Measurements from ENCODE around the gene METAP1D.

The METAP1D gene

GRCh38 chr2:172080641-172081220, 81.0 kb downstream of the METAP1D start:
- no peak for DNase-seq (ENCODE audit: low read depth)

DNA sequence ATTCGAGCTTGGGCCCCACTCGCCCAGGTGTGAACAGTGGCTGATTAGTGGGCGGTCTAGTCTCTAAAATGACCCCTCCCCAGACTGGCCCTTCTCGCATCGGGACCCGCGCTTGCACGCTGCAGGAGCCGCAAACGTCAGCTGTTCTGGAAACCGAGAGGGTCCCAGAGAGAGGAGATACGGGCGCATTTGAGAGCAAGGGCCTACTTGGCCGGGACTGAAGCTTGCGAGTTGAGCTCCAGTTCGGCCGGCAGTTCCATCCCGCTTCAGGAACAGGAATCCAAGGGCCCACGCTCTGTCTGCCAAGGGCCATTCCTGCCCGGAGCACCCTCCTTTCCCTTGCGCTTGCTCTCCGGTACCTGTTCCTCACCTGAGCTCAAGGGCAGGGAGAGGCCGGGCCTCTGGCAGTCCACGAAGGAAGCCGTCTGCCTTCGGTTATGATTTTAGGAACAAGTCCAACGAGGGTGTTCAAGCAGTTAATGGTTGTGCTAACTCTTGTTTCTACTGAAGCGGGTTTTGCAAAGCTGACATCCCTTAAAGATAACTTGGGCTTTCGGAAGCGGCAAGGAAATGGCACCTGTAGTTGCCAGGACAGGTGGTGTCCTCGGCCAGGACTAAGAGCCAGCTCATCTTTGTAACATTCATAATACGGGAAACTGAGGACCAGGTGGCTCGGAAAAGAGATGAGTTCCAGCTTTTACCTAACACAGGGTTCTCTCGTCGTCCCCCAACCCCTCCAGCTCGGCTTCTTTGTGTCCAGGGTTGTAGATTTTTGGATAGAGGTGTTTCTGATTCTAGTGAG, 81.7 kb downstream of the METAP1D start:
- no peak for DNase-seq (ENCODE audit: low read depth)

GRCh38 chr2:172082105-172082943, 82.6 kb downstream of the METAP1D start:
- DNase-seq (ENCODE audit: low read depth) = no peak

DNA sequence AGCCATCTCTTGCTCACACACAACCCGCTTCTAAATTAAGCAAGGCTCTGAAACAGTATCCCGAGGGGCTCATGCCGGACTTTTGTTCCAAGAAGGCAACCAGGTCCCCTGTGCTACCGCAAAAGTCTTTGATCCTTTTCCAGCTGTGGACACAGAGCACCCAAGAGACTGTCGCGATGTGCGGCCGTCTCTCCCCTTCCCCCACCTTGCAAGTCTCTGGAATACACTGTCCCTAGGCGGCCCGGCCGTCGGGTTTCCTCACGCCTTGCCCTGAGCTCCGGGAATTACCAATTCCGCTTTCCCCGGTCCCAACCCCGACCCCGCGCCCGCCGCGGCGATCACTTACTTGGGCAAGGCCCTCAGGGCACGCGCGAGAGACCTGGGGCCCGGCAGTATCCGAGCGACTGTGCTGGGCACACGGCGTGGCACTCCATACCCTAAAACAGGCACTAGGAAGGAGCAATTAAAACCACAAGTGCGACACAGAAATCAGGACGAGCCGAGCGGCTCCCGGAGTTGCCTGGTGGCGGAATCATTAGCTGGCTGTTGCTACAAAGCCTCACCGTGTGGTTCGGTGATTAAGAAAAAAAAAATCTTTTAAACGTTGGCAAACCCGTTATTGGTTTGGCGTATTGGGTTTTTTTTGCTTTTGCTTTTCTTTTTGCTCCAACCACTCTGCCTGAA, 83.3 kb downstream of the METAP1D start:
- DNase-seq (ENCODE audit: low read depth) = no peak

GRCh38 chr2:172083628-172084394, 84.1 kb downstream of the METAP1D start:
- no peak for DNase-seq (ENCODE audit: low read depth)

DNA sequence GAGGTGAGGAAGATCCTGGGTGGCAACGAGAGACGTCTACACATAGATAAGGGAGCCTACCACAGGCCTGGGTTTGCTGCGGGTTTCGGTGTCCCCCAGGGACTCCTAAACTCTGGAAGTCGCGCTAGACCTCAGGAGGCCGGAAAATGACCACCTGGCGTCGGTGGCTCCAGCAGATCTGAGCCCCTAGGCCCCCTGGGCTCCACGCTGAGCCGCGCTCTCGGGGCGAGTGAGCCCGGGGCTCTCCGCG, 84.6 kb downstream of the METAP1D start:
- no peak for DNase-seq (ENCODE audit: low read depth)

DNA sequence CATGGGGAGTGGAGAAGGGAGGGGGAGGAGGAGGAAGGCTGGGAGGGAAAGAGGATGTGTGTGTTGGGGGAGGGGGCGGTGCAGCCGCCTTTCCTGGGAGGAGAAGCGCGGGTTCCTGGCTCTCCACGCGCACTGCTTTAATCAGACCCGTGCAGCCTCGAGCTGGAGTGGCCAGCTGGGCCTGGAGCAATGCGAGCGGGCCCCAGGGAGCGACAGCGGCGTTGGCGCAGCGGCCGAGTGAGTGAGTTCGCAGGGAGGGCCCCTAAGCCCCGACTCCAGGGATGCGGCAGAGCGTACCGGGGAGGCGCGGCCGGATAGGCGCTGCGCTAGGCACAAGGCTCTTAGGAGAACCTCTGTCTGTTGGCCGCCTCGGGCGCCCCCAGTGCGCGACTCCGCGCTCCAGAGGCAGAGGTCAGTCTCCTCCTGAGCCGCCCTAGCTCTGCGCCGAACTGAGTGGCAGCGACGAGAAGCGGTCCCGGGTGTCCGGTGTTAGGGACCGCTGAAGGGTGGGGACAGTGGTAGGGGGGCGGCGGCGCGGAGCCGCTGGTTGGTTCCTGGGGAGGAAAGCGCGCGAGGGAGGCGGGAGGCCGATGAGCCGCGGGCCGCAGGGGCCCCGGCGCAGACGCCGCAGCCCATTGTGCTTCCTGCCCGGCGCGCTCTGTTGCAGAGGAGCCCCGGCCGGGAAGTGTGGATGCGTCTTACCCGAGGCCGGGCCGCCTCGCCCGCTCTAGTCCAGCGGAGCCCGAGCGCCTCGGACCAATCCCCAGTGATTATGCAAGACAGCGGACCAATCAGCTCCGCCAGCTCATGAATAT, 85.1 kb downstream of the METAP1D start:
- no peak for DNase-seq (ENCODE audit: low read depth)

DNA sequence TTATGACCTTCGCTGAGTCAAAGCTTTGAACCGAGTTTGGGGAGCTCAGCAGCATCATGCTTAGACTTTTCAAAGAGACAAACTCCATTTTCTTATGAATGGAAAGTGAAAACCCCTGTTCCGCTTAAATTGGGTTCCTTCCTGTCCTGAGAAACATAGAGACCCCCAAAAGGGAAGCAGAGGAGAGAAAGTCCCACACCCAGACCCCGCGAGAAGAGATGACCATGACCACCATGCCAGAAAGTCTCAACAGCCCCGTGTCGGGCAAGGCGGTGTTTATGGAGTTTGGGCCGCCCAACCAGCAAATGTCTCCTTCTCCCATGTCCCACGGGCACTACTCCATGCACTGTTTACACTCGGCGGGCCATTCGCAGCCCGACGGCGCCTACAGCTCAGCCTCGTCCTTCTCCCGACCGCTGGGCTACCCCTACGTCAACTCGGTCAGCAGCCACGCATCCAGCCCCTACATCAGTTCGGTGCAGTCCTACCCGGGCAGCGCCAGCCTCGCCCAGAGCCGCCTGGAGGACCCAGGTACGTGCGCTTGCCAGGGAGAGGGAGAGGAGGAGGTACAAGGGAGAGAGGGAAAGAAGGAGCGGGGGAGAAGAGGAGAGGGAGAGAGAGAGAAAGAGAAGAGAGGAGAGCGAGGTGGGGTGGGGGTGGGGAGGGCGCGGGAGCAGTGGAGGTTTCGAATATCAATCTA, 85.9 kb downstream of the METAP1D start, which contains the start of gene DLX1:
Gene DLX1 (plus strand): TSS at position 48 of the 700 bp plus-strand sequence. CDS start 171 bp downstream, at position 219.
- no peak for DNase-seq (ENCODE audit: low read depth)

DNA sequence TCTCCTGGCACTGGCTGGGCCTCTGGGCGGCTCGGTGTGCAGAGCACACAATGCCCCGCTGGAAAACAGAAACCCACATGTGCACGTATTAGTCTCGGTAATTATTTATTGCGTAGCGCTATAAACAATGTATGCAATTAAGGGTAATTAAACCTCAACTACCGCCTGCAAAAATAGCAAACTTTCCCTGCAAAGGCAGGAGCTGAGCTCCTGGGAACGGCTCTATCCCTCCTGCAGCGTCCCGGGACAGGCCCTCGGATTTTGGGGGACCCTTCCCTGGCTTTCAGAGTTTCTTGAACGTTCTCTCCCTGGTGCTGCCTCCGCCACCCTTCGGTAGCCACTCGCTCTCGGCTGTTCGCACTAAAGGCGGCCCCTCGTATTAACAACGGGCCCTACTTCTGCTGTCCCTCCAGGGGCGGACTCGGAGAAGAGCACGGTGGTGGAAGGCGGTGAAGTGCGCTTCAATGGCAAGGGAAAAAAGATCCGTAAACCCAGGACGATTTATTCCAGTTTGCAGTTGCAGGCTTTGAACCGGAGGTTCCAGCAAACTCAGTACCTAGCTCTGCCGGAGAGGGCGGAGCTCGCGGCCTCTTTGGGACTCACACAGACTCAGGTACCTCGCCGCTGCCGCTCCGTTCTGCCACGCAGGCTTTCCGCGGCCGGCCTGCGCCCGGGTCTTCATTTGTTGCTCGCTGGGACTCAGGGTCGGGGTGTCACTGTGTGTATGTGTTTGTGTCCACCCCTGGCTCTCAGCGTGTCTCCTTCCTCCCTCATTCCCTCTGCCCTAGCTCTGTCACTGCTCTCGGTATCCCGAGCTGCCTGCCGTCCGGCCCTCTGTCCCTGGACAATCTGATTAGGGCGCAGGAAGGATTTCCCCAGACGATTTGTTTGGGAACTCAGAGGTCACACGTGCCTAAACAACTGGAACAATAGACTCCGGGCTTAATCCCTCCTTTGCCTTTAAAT, 86.8 kb downstream of the METAP1D start:
- no peak for DNase-seq (ENCODE audit: low read depth)

DNA sequence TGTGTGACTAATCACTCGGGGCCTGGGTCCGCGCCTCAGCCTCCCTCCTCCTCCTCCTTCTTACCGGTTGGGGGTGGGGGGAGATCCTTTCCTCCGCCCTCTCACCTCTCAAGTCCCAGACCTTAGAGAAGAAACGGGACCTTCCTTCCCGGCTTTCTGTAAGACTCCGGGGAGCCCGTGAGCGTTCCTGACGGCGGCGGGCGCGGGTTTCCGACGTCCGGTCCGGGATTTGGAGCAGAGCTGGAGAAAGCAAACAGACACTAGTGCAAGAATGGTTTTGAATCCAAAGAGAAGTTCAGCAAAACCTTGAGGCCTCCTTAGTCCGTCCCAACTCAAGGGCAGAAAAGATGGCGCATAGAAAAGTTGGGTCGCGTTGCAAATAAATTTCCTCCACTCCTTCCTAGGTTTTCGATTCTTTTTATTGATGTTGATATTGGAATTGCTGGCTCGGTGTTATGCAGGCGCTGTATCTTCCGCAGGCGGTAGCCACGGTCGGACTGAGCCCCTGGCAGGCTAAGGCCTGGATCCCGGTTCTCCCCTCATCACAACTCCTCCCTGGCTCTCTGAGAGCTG, 87.5 kb downstream of the METAP1D start:
- DNase-seq (ENCODE audit: low read depth) = no peak

DNA sequence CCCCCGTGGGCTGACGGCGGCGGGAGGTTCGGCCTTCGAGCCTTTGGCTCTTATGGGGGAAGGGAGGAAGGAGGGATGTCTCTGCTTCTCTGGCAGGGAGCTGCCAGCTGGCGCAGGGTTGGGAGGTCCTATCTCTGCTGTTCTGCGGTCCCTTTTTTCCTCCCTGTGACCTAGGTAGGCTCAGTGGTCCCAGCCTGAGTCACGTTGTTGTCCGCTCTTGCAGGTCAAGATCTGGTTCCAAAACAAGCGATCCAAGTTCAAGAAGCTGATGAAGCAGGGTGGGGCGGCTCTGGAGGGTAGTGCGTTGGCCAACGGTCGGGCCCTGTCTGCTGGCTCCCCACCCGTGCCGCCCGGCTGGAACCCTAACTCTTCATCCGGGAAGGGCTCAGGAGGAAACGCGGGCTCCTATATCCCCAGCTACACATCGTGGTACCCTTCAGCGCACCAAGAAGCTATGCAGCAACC, 88.1 kb downstream of the METAP1D start:
- no peak for DNase-seq (ENCODE audit: low read depth)

DNA sequence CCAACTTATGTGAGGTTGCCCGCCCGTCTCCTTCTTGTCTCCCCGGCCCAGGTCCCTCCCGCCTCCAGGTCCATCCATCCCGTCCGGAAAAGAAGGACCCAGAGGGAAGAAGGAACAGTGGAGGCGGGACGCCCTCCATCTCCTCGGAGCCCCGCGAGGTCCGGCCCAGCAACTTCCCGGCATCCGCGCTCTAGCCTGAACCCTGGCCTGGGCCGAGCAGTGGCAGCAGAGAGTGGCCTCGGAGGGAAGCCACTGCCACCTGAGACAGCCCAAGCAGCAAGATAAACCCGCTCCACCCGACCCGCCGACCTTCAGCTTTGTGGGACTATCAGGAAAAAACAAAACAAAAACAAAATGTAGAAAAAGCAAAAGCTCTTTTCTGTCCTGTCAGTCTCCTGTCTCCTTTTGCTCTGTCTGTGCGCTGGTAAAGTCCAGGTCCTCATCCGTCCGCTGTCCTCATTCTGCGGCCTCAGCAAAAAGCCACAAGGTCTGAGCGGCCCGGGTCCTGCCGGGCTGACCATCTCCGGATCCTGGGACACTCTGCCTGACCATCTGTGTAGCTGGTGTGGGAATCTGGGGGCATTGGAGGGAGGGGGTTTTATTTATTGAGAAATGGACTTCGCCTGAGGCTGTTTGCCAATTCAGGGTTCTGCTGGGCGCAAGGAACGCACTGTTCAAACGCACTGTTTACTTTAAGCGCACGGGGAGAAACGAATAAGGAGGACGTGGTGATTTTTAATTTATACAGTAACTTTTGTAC, 88.7 kb downstream of the METAP1D start:
- DNase-seq (ENCODE audit: low read depth) = no peak

DNA sequence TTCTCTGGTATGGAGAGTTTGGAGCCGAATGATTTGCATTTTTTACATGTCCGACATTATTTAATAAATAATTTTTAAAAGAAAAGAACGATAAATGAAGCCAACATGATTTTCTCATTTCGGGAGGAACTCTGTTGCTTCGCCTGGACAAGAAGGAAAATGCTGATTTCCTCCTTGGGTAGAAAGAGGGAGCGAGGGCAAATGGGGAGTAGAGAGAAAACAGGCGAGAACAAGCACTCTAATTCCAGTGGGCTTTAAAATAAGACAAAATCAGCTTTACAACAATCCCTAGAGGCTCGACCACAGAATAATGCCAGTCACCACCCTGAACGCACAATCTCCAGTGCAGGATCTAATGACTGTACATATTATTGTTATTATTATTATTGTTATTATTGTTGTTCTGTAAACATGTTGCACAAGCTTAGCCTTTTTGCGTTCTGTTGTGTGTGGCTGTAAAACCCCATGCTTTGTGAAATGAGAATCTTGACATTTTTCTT, 89.3 kb downstream of the METAP1D start:
- no peak for DNase-seq (ENCODE audit: low read depth)

DNA sequence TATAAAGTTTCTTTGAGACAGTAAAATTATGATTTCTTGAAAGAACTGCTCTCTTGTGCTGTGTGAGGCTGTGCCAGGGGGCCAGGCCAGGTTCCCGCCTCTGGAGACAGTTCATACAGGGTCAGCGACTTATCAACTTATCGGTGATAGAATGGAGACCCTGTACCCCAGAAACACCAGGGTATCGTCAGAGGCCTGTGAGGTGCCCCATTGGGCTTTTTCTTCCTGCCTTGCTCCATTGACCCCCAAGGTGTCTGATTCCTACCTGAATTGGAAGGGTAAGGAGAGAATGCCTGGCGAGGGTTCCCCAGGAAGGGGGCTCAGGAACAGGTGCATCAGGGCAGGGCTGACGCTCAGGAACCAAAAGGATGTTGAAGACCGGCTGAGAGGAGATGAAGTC, 89.9 kb downstream of the METAP1D start:
- no peak for DNase-seq (ENCODE audit: low read depth)

DNA sequence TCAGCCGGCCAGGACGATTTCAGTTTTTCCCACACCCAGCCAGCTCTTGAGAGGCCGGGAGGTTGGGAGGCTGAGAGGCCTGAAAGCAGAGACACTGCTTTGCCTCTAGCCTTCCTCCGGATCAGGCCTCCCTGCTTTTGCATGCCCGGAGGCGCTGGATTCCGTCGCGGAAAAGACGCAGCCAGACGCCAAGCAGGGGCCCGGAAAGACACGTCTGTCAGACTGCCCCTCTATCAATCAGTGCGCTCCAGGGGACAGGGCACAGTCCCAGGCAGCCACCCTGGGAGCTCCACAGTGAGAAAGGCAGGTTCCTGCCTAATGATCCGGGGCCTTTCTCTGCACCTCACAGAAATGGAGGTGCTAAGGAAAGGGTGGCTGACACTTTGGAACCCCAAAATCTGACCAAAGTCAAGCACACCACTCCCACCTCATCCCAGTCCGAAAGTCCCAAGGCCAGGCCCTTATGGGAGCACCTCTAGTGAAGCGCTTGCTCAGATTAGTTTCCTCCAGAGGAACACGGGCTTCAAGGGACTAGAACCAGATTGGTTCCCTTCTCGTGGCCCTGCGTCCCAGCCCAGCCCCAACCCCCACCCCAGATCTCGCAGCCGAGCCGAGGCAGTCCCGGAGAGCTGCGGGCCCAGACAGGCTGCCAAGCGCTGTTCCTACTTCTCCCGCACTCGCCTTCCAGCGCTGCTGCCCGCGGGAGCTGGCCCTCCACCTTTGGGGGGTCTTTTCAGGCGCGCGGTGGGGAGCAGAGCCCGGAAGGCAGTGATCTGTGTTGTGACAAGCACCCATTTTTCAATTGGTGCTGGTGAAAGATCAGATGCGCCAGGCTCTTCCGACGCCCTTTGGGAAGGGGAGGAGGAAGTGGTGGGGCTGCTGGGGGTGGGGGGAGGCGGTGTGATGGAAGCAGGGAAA, 90.5 kb downstream of the METAP1D start:
- no peak for DNase-seq (ENCODE audit: low read depth)

- no peak for DNase-seq (ENCODE audit: low read depth)
These were observed 91.4 kb downstream of the METAP1D start for GRCh38 chr2:172091000-172091641.
